Heart left ventricle (tissue), 16 donors: ENCODE results near the gene ZNF101. TPM values are rescaled to one million over a fixed set of nuclear protein-coding genes. Genes with fewer than 3 reads are reported as not detected.
A peak's percentile ranks its signal among the peaks of the same experiment; 100 is the strongest.

Experiments
- ATAC-seq, 4 donors: fragments of 200-7000 bp; cut with Tn5 transposase; one replicate each; pipeline ENCODE4 v1.9.1; 2020 to 2022; ENCODE audit warnings: moderate library complexity in 4 of 4, mild to moderate bottlenecking in 3 of 4, moderate number of reproducible peaks in 1 of 4
- DNase-seq, 5 donors: peaks; one replicate each; pipeline ENCODE4 v3.0.0-alpha.2; 2020
- H3K27ac ChIP-seq, 12 donors: fragments of 200-600 bp; sonication (generic) in 4 of 12; one replicate each; pipeline versions ENCODE4 v1.5.0 to v1.8.0; 2016 to 2022; ENCODE audit warnings: mild to moderate bottlenecking in 2 of 12
- H3K27me3 ChIP-seq, 9 donors: fragments of 200-600 bp; sonication (generic) in 2 of 9; one replicate each; pipeline versions ENCODE4 v1.5.1 to v1.8.0; 2016 to 2022; ENCODE audit warnings: mild to moderate bottlenecking in 3 of 9
- H3K36me3 ChIP-seq, 9 donors: fragments of 200-600 bp; sonication (generic) in 2 of 9; one replicate each; pipeline versions ENCODE4 v1.5.0 to v1.8.0; 2018 to 2022; ENCODE audit warnings: mild to moderate bottlenecking in 2 of 9
- H3K4me1 ChIP-seq, 12 donors: fragments of 200-600 bp; sonication (generic) in 4 of 12; one replicate each; pipeline versions ENCODE4 v1.5.0 to v1.8.0; 2016 to 2022; ENCODE audit warnings: mild to moderate bottlenecking in 3 of 12
- H3K4me3 ChIP-seq, 12 donors: fragments of 200-600 bp; sonication (generic) in 4 of 12; one replicate each; pipeline versions ENCODE4 v1.5.0 to v1.8.0; 2017 to 2022; ENCODE audit warnings: mild to moderate bottlenecking in 9 of 12, moderate library complexity in 4 of 12
- H3K9me3 ChIP-seq, 12 donors: fragments of 200-600 bp; sonication (generic) in 4 of 12; one replicate each; pipeline versions ENCODE4 v1.5.0 to v1.8.0; 2016 to 2022; ENCODE audit warnings: mild to moderate bottlenecking in 1 of 12
- CTCF ChIP-seq, 12 donors: fragments of 200-600 bp; sonication (generic) in 4 of 12; IDR thresholded peaks; one replicate each; pipeline versions ENCODE4 v1.5.0 to v1.8.0; 2018 to 2022; ENCODE audit warnings: antibody characterized with exemption in 12 of 12, mild to moderate bottlenecking in 5 of 12
- POLR2A ChIP-seq, 2 donors: fragments of 450-650 bp; IDR thresholded peaks; one replicate each; pipeline ENCODE4 v1.6.1; 2017; ENCODE audit warnings: antibody characterized with exemption in 2 of 2, mild to moderate bottlenecking in 2 of 2, moderate library complexity in 2 of 2
- WGBS, 4 donors: extraction: QIAGEN DNeasy Blood & Tissue Kit in 2 of 4; methylation state at CpG; one replicate each; pipeline versions ENCODE4 v1.1.5 to v1.1.7; 2013 to 2018; 5-methylcytosine and 5-hydroxymethylcytosine counted together
- intact Hi-C, 10 donors: fragments of 100-400 bp; cut with DNase I; formaldehyde crosslinking; loops; one replicate each; pipeline versions ENCODE4 v1.11.1 to v1.14.2; 2022
- polyA plus RNA-seq, 2 donors: library from polyadenylated mRNA; stranded (reverse); fragments of 200-250 nt; gene quantifications; one replicate each; pipeline ENCODE4 v1.2.3, GENCODE V29; 2013
- total RNA-seq, 9 donors: library from RNA; depleted of rRNA in 2 of 9; stranded (reverse); fragments of >200 nt in 2 of 9; fragmentation: NEBNext Ultra II Directional in 3 of 9; extraction: Animal tissue kit (Norgen Biotek cat#: 25700) in 3 of 9; gene quantifications; one replicate each; pipeline versions ENCODE4 v1.1.0 to v1.2.4, GENCODE V29; 2016 to 2023
- donor health status: ischemic (EF 13 %, LVEDD 7.1; RV severe dilation, severe dysfunction).
- donor health status: healthy with polysubstance abuse.
- donor health status: DM: no; HTN: yes; CAD: no.
- donor health status: DM: no; HTN: no; CAD: no.
- donor health status: ischemic (EF 25% LVEDD 6.9; RV normal size, moderate dysfunction).
- donor health status: ischemic (EF 25% LVEDD 5.7; RV mildly dilated, moderate dysfunction).
- donor health status: healthy.
- donor health status: DM: yes; HTN: yes; CAD: no.
- donor health status: ischemic (EF 35%, LVEDD 5.7; RV mildly dilated, moderate dysfunction).
- donor health status: nonischemic (EF 11% LVEDD 7.7; RV severe dilation, severe dysfunction).
- donor health status: DM: yes; HTN: yes; CAD: no.
- donor health status: PGD.
- donor health status: ischemic (EF 29% LVEDD 5.4; RV normal size, mild dysfunction).
- donor health status: nonischemic (EF 23%, LVEDD 6.1; RV moderate dilation, normal function).

The ZNF101 gene
- total and polyA plus RNA-seq, 11 donors, result 1.5 to 6.8 (median 3.4) TPM

- TF ChIP-seq CTCF (IDR thresholded peaks at IDR 0.05) (no peak), POLR2A (IDR thresholded peaks at IDR 0.05) (no peak)
- Histone ChIP-seq H3K9me3 (no peaks in the 10 kb centered on the region), H3K27me3 (peaks cover 0 to 21% (median 10%) of the 10 kb centered on the region in 9 donors), H3K36me3 (no peaks in the 10 kb centered on the region), H3K4me3 (no peak overlapping the region), H3K4me1 (peaks cover 0 to 18% (median 7%) of the 10 kb centered on the region in 12 donors), H3K27ac (no peak overlapping the region)
- DNase-seq (no peak), ATAC-seq (no peak)
- intact Hi-C loops, result no loop called here
- WGBS, 4 donors, result 65 to 84% (median 76%) methylated on average over 5 of the region's 5 CpGs
These were observed 45.3 kb upstream of the ZNF101 start for GRCh38 chr19:19623383-19623782.

GRCh38 chr19:19624032-19624570, 44.5 kb upstream of the ZNF101 start:
- H3K4me3 ChIP-seq, result no peak overlapping the region
- 95 to 97% (median 96%) methylated on average over 19 of the region's 19 CpGs for WGBS, 4 donors
- H3K4me1 ChIP-seq, result peaks cover 0 to 19% (median 10%) of the 10 kb centered on the region in 12 donors
- no peak for ATAC-seq
- H3K27me3 ChIP-seq, result peaks cover 0 to 27% (median 10%) of the 10 kb centered on the region in 9 donors
- TF ChIP-seq POLR2A (IDR thresholded peaks at IDR 0.05) (no peak), CTCF (IDR thresholded peaks at IDR 0.05) (no peak)
- no peaks in the 10 kb centered on the region for H3K9me3 ChIP-seq
- DNase-seq, result no peak
- H3K36me3 ChIP-seq, result no peaks in the 10 kb centered on the region
- intact Hi-C loops, result no loop called here
- H3K27ac ChIP-seq, result no peak overlapping the region

GRCh38 chr19:19626516-19627472, 41.8 kb upstream of the ZNF101 start:
- intact Hi-C loops, result no loop called here
- ATAC-seq, result peak in 1 of 4 donors; percentile 5
- H3K27ac ChIP-seq, result no peak overlapping the region
- 92 to 95% (median 93%) methylated on average over 38 to 48 of the region's 48 CpGs for WGBS, 4 donors
- peaks cover 0 to 16% (median 10%) of the 10 kb centered on the region in 12 donors for H3K4me1 ChIP-seq
- H3K9me3 ChIP-seq, result no peaks in the 10 kb centered on the region
- TF ChIP-seq CTCF (IDR thresholded peaks at IDR 0.05), result no peak
- TF ChIP-seq POLR2A (IDR thresholded peaks at IDR 0.05), result no peak
- H3K4me3 ChIP-seq, result peak overlapping the region in 1 of 12 donors; percentile 60
- DNase-seq, result no peak
- H3K36me3 ChIP-seq, result peaks cover 0 to 22% (median 0%) of the 10 kb centered on the region in 9 donors
- peaks cover 0 to 27% (median 10%) of the 10 kb centered on the region in 9 donors for H3K27me3 ChIP-seq
